Endothelial cell of umbilical vein (primary cell): Measurements from ENCODE around the gene IDI2.

ENCODE experiments used
- EZH2 ChIP-seq: IDR thresholded peaks from 2 replicates; pipeline ENCODE4 v1.6.1; 2012; ENCODE audit warnings: borderline replicate concordance, low read depth, mild to moderate bottlenecking, moderate library complexity, low read length, inconsistent platforms; ENCODE audit not compliant: severe bottlenecking
- FOS ChIP-seq: IDR thresholded peaks from 2 replicates; pipeline ENCODE4 v1.6.1; 2011; ENCODE audit warnings: mild to moderate bottlenecking, low read length, moderate library complexity, borderline replicate concordance; ENCODE audit not compliant: insufficient read depth
- GATA2 ChIP-seq: IDR thresholded peaks from 2 replicates; pipeline ENCODE4 v1.7.0; 2011; ENCODE audit warnings: low read depth, mild to moderate bottlenecking, moderate library complexity, mixed read lengths, low read length; ENCODE audit not compliant: insufficient read length, insufficient read depth
- JUN ChIP-seq: IDR thresholded peaks from 2 replicates; pipeline ENCODE4 v1.6.1; 2011; ENCODE audit warnings: borderline replicate concordance, low read depth; ENCODE audit not compliant: insufficient read length, insufficient read depth
- MYC ChIP-seq: IDR thresholded peaks from one replicate; pipeline ENCODE4 v1.6.1; 2011; ENCODE audit warnings: mild to moderate bottlenecking, low read depth, low read length
- POLR2A ChIP-seq: IDR thresholded peaks from 2 replicates; pipeline ENCODE4 v1.6.1; 2012; ENCODE audit warnings: low read depth, mild to moderate bottlenecking, control low read depth, low read length
- POLR2AphosphoS5 ChIP-seq: IDR thresholded peaks from 2 replicates; pipeline ENCODE4 v1.6.1; 2012; ENCODE audit warnings: low read depth, mild to moderate bottlenecking, control low read depth, low read length, moderate library complexity; ENCODE audit not compliant: insufficient read depth
- TF ChIP-seq, protein P1 (sequence below), 2 donors: IDR thresholded peaks; 1 replicate in 1 of 2; 2 replicates in 1 of 2; pipeline ENCODE4 v1.5.1; 2011; ENCODE audit warnings: low read length in 2 of 2, mild to moderate bottlenecking in 2 of 2, moderate library complexity in 2 of 2, control low read depth in 1 of 2, inconsistent platforms in 1 of 2, low read depth in 1 of 2; ENCODE audit not compliant: insufficient read depth in 1 of 2; ENCODE audit errors: extremely low read depth in 1 of 2
- TF ChIP-seq, protein P2 (sequence below): IDR thresholded peaks from 2 replicates; pipeline ENCODE4 v1.6.1; 2011; ENCODE audit not compliant: insufficient read depth, insufficient read length

DNA sequence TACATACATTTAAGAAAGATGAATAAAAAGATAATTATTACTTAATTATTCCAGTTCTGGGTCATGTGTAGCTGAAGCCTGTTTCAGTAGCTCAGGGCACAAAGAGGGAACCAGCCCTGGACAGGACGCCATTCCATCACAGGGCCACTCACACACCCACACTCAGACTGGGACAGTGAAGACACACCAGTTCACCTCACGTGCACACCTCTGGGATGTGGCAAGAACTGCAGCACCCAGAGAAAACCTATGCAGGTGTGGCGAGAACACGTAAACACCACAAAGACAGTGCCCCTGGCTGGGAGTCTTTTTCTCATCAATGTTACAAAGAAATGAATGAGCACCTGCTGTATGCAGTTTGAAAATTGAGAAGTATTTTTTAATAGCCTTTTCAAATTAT is 24.9 kb upstream of the IDI2 start:
- TF ChIP-seq, protein P1, sequence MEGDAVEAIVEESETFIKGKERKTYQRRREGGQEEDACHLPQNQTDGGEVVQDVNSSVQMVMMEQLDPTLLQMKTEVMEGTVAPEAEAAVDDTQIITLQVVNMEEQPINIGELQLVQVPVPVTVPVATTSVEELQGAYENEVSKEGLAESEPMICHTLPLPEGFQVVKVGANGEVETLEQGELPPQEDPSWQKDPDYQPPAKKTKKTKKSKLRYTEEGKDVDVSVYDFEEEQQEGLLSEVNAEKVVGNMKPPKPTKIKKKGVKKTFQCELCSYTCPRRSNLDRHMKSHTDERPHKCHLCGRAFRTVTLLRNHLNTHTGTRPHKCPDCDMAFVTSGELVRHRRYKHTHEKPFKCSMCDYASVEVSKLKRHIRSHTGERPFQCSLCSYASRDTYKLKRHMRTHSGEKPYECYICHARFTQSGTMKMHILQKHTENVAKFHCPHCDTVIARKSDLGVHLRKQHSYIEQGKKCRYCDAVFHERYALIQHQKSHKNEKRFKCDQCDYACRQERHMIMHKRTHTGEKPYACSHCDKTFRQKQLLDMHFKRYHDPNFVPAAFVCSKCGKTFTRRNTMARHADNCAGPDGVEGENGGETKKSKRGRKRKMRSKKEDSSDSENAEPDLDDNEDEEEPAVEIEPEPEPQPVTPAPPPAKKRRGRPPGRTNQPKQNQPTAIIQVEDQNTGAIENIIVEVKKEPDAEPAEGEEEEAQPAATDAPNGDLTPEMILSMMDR (IDR thresholded peaks at IDR 0.05; ENCODE audit: extremely low read depth in 1 of 2, insufficient read depth in 1 of 2, low read depth in 1 of 2, low read length in 2 of 2) = no peak
- TF ChIP-seq POLR2A (no peak), MYC (no peak), JUN (no peak), POLR2AphosphoS5 (no peak), FOS (no peak), EZH2 (no peak), GATA2 (no peak)
- TF ChIP-seq, protein P2, sequence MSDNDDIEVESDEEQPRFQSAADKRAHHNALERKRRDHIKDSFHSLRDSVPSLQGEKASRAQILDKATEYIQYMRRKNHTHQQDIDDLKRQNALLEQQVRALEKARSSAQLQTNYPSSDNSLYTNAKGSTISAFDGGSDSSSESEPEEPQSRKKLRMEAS = no peak
